Measurements from ENCODE around the gene RNF125.

GRCh38 chr18:31979714-31980113, 38.9 kb upstream of the RNF125 start:
- TF ChIP-seq, protein P1, sequence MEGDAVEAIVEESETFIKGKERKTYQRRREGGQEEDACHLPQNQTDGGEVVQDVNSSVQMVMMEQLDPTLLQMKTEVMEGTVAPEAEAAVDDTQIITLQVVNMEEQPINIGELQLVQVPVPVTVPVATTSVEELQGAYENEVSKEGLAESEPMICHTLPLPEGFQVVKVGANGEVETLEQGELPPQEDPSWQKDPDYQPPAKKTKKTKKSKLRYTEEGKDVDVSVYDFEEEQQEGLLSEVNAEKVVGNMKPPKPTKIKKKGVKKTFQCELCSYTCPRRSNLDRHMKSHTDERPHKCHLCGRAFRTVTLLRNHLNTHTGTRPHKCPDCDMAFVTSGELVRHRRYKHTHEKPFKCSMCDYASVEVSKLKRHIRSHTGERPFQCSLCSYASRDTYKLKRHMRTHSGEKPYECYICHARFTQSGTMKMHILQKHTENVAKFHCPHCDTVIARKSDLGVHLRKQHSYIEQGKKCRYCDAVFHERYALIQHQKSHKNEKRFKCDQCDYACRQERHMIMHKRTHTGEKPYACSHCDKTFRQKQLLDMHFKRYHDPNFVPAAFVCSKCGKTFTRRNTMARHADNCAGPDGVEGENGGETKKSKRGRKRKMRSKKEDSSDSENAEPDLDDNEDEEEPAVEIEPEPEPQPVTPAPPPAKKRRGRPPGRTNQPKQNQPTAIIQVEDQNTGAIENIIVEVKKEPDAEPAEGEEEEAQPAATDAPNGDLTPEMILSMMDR (tag by site-specific recombination; IDR thresholded peaks at IDR 0.05): no peak
- TF ChIP-seq ZNF398 (tag by site-specific recombination; IDR thresholded peaks at IDR 0.05) (no peak), PRDM1 (tag by site-specific recombination; IDR thresholded peaks at IDR 0.05) (no peak), ZNF133 (tag by site-specific recombination; IDR thresholded peaks at IDR 0.05) (no peak), ZNF138 (tag by site-specific recombination; IDR thresholded peaks at IDR 0.05; ENCODE audit: borderline replicate concordance) (no peak)

Data from HEK293 (cell line).